Superior temporal gyrus (tissue), 1 donor: Measurements from ENCODE around the gene DHX8.
"Not testable (repeated sequence)": the region's sequence is repeated elsewhere in the genome, so short reads cannot be mapped to it uniquely, and the experiment has no call there.

ENCODE experiments used
- DNase-seq: peaks from one replicate; pipeline ENCODE4 v3.0.0-alpha.2; 2016; ENCODE audit errors: extremely low spot score

Gene DHX8

GRCh38 chr17:43461185-43461584 is 22.6 kb upstream of the DHX8 start:
- no peak for DNase-seq

GRCh38 chr17:43462569-43462968 is 21.2 kb upstream of the DHX8 start:
- DNase-seq, result not testable (repeated sequence)

GRCh38 chr17:43463241-43463640 is 20.5 kb upstream of the DHX8 start:
- no peak for DNase-seq

- no peak for DNase-seq
Observed at GRCh38 chr17:43464046-43464445, 19.7 kb upstream of the DHX8 start.

GRCh38 chr17:43465049-43465448 is 18.7 kb upstream of the DHX8 start:
- no peak for DNase-seq

- DNase-seq, result peak; percentile 51
Observed at GRCh38 chr17:43467981-43468581, 15.7 kb upstream of the DHX8 start.

- no peak for DNase-seq
Observed at GRCh38 chr17:43468691-43469139, 15.1 kb upstream of the DHX8 start.

GRCh38 chr17:43469145-43469544 is 14.6 kb upstream of the DHX8 start:
- DNase-seq, result no peak

GRCh38 chr17:43471585-43472160 is 12.1 kb upstream of the DHX8 start:
- no peak for DNase-seq

GRCh38 chr17:43475494-43476089 is 8.2 kb upstream of the DHX8 start:
- DNase-seq, result no peak

GRCh38 chr17:43476306-43476705 is 7.5 kb upstream of the DHX8 start:
- not testable (repeated sequence) for DNase-seq

- DNase-seq, result no peak
Observed at GRCh38 chr17:43477832-43478634, 5.7 kb upstream of the DHX8 start.

GRCh38 chr17:43479948-43480347 is 3.8 kb upstream of the DHX8 start:
- DNase-seq, result no peak

GRCh38 chr17:43482103-43483012 is 1.4 kb upstream of the DHX8 start:
- DNase-seq, result no peak

GRCh38 chr17:43490621-43491020 is 6.8 kb downstream of the DHX8 start:
- no peak for DNase-seq

GRCh38 chr17:43509440-43509839 is 25.7 kb downstream of the DHX8 start:
- not testable (repeated sequence) for DNase-seq

GRCh38 chr17:43511199-43511598 is 27.4 kb downstream of the DHX8 start:
- not testable (repeated sequence) for DNase-seq

GRCh38 chr17:43515656-43516055 is 31.9 kb downstream of the DHX8 start:
- DNase-seq, result peak; percentile 33

- no peak for DNase-seq
Observed at GRCh38 chr17:43517161-43517560, 33.4 kb downstream of the DHX8 start.

GRCh38 chr17:43517615-43518386 is 34.0 kb downstream of the DHX8 start:
- DNase-seq, result peak; percentile 71

GRCh38 chr17:43521389-43521788 is 37.6 kb downstream of the DHX8 start:
- DNase-seq, result no peak
